ENCODE results near the gene TMEM270. TPM values are rescaled to one million over a fixed set of nuclear protein-coding genes. Genes with fewer than 3 reads are reported as not detected.

Gene TMEM270
- total RNA-seq, 1 donor from 2014 or later = not detected

GRCh38 chr7:73876361-73876760 lies 15.4 kb downstream of the TMEM270 start:
- H3K9me3 Mint-ChIP-seq (ENCODE audit: unreplicated experiment) = no peaks in the 10 kb centered on the region
- no peak overlapping the region for H3K27ac Mint-ChIP-seq (ENCODE audit: unreplicated experiment)
- no peaks in the 10 kb centered on the region for H3K36me3 Mint-ChIP-seq (ENCODE audit: unreplicated experiment)
- H3K4me1 Mint-ChIP-seq (ENCODE audit: low read depth, unreplicated experiment) = no peaks in the 10 kb centered on the region
- TF ChIP-seq CTCF (IDR thresholded peaks at IDR 0.05; ENCODE audit: partially characterized antibody, unreplicated experiment) = no peak
- H3K4me3 Mint-ChIP-seq (ENCODE audit: unreplicated experiment) = no peak overlapping the region
- no peak for DNase-seq
- H3K27me3 Mint-ChIP-seq (ENCODE audit: unreplicated experiment) = peaks cover 6% of the 10 kb centered on the region

- TF ChIP-seq CTCF (IDR thresholded peaks at IDR 0.05; ENCODE audit: partially characterized antibody, unreplicated experiment) = no peak
- H3K27me3 Mint-ChIP-seq (ENCODE audit: unreplicated experiment) = peaks cover 7% of the 10 kb centered on the region
- no peaks in the 10 kb centered on the region for H3K4me1 Mint-ChIP-seq (ENCODE audit: low read depth, unreplicated experiment)
- H3K36me3 Mint-ChIP-seq (ENCODE audit: unreplicated experiment) = no peaks in the 10 kb centered on the region
- H3K27ac Mint-ChIP-seq (ENCODE audit: unreplicated experiment) = no peak overlapping the region
- H3K9me3 Mint-ChIP-seq (ENCODE audit: unreplicated experiment) = no peaks in the 10 kb centered on the region
- DNase-seq = no peak
- no peak overlapping the region for H3K4me3 Mint-ChIP-seq (ENCODE audit: unreplicated experiment)
These were observed 16.0 kb downstream of the TMEM270 start for GRCh38 chr7:73876973-73877372.

GRCh38 chr7:73879977-73880681 lies 19.2 kb downstream of the TMEM270 start:
- Mint-ChIP-seq H3K27ac (ENCODE audit: unreplicated experiment) (no peak overlapping the region), H3K36me3 (ENCODE audit: unreplicated experiment) (no peaks in the 10 kb centered on the region), H3K4me1 (ENCODE audit: low read depth, unreplicated experiment) (no peaks in the 10 kb centered on the region), H3K4me3 (ENCODE audit: unreplicated experiment) (no peak overlapping the region), H3K9me3 (ENCODE audit: unreplicated experiment) (no peaks in the 10 kb centered on the region), H3K27me3 (ENCODE audit: unreplicated experiment) (peaks cover 7% of the 10 kb centered on the region)
- no peak for TF ChIP-seq CTCF (IDR thresholded peaks at IDR 0.05; ENCODE audit: partially characterized antibody, unreplicated experiment)
- no peak for DNase-seq

- Mint-ChIP-seq H3K27me3 (ENCODE audit: unreplicated experiment) (peaks cover 7% of the 10 kb centered on the region), H3K27ac (ENCODE audit: unreplicated experiment) (no peak overlapping the region), H3K36me3 (ENCODE audit: unreplicated experiment) (no peaks in the 10 kb centered on the region), H3K9me3 (ENCODE audit: unreplicated experiment) (no peaks in the 10 kb centered on the region), H3K4me3 (ENCODE audit: unreplicated experiment) (no peak overlapping the region), H3K4me1 (ENCODE audit: low read depth, unreplicated experiment) (no peaks in the 10 kb centered on the region)
- DNase-seq = no peak
- no peak for TF ChIP-seq CTCF (IDR thresholded peaks at IDR 0.05; ENCODE audit: partially characterized antibody, unreplicated experiment)
These were observed 19.9 kb downstream of the TMEM270 start for GRCh38 chr7:73880755-73881328.

- Mint-ChIP-seq H3K36me3 (ENCODE audit: unreplicated experiment) (no peaks in the 10 kb centered on the region), H3K27me3 (ENCODE audit: unreplicated experiment) (peaks cover 7% of the 10 kb centered on the region), H3K4me3 (ENCODE audit: unreplicated experiment) (no peak overlapping the region), H3K9me3 (ENCODE audit: unreplicated experiment) (no peaks in the 10 kb centered on the region), H3K4me1 (ENCODE audit: low read depth, unreplicated experiment) (no peaks in the 10 kb centered on the region), H3K27ac (ENCODE audit: unreplicated experiment) (no peak overlapping the region)
- no peak for DNase-seq
- no peak for TF ChIP-seq CTCF (IDR thresholded peaks at IDR 0.05; ENCODE audit: partially characterized antibody, unreplicated experiment)
These were observed 20.5 kb downstream of the TMEM270 start for GRCh38 chr7:73881352-73882046.
